ENCODE data around the gene CCNK.

The CCNK gene

GRCh38 chr14:99473458-99473857, 7.8 kb upstream of the CCNK start:
- Histone ChIP-seq H3F3A (ENCODE audit: low read depth) (no peaks in the 10 kb centered on the region), H4K20me1 (ENCODE audit: insufficient read depth, low read length, poor library complexity, severe bottlenecking) (peaks cover 90% of the 10 kb centered on the region), H3K4me3 (ENCODE audit: low read length, poor library complexity, severe bottlenecking) (no peak overlapping the region), H3K4me1 (ENCODE audit: insufficient read depth, low read length, poor library complexity, severe bottlenecking) (peaks cover 43% of the 10 kb centered on the region), H3K36me3 (ENCODE audit: insufficient read depth, low read length) (no peaks in the 10 kb centered on the region), H3K27me3 (ENCODE audit: insufficient read depth, low read length, poor library complexity, severe bottlenecking) (no peaks in the 10 kb centered on the region), H3K4me2 (ENCODE audit: low read depth, low read length, poor library complexity, severe bottlenecking) (peak overlapping the region; percentile 35), H2AFZ (ENCODE audit: low read length) (no peak overlapping the region), H3K9ac (ENCODE audit: low read depth, low read length, poor library complexity, severe bottlenecking) (no peak overlapping the region), H3K9me2 (replicated peaks; ENCODE audit: low read depth, low read length) (no peaks in the 10 kb centered on the region), H3K9me3 (ENCODE audit: insufficient read depth, low read depth, low read length) (no peaks in the 10 kb centered on the region), H3K79me2 (ENCODE audit: insufficient read depth, low read length) (peaks cover 98% of the 10 kb centered on the region)
- TF ChIP-seq CTCF (conservative IDR thresholded peaks at IDR 0.05; ENCODE audit: low read length): no peak
- TF ChIP-seq EZH2phosphoT487 (IDR thresholded peaks at IDR 0.05; ENCODE audit: borderline replicate concordance): no peak

GRCh38 chr14:99475179-99475578, 6.0 kb upstream of the CCNK start:
- peaks cover 46% of the 10 kb centered on the region for H3K4me1 ChIP-seq (ENCODE audit: insufficient read depth, low read length, poor library complexity, severe bottlenecking)
- no peak overlapping the region for H3K9ac ChIP-seq (ENCODE audit: low read depth, low read length, poor library complexity, severe bottlenecking)
- H3F3A ChIP-seq (ENCODE audit: low read depth): no peaks in the 10 kb centered on the region
- no peaks in the 10 kb centered on the region for H3K36me3 ChIP-seq (ENCODE audit: insufficient read depth, low read length)
- H3K4me2 ChIP-seq (ENCODE audit: low read depth, low read length, poor library complexity, severe bottlenecking): peak overlapping the region; percentile 46
- H3K9me3 ChIP-seq (ENCODE audit: insufficient read depth, low read depth, low read length): no peaks in the 10 kb centered on the region
- H3K9me2 ChIP-seq (replicated peaks; ENCODE audit: low read depth, low read length): no peaks in the 10 kb centered on the region
- H2AFZ ChIP-seq (ENCODE audit: low read length): no peak overlapping the region
- TF ChIP-seq EZH2phosphoT487 (IDR thresholded peaks at IDR 0.05; ENCODE audit: borderline replicate concordance): no peak
- no peak for TF ChIP-seq CTCF (conservative IDR thresholded peaks at IDR 0.05; ENCODE audit: low read length)
- no peaks in the 10 kb centered on the region for H3K27me3 ChIP-seq (ENCODE audit: insufficient read depth, low read length, poor library complexity, severe bottlenecking)
- peaks cover 97% of the 10 kb centered on the region for H3K79me2 ChIP-seq (ENCODE audit: insufficient read depth, low read length)
- H3K4me3 ChIP-seq (ENCODE audit: low read length, poor library complexity, severe bottlenecking): no peak overlapping the region
- peaks cover 92% of the 10 kb centered on the region for H4K20me1 ChIP-seq (ENCODE audit: insufficient read depth, low read length, poor library complexity, severe bottlenecking)

- no peaks in the 10 kb centered on the region for H3K27me3 ChIP-seq (ENCODE audit: insufficient read depth, low read length, poor library complexity, severe bottlenecking)
- no peak overlapping the region for H3K4me3 ChIP-seq (ENCODE audit: low read length, poor library complexity, severe bottlenecking)
- H3F3A ChIP-seq (ENCODE audit: low read depth): no peaks in the 10 kb centered on the region
- H3K9ac ChIP-seq (ENCODE audit: low read depth, low read length, poor library complexity, severe bottlenecking): no peak overlapping the region
- no peak overlapping the region for H2AFZ ChIP-seq (ENCODE audit: low read length)
- no peaks in the 10 kb centered on the region for H3K9me2 ChIP-seq (replicated peaks; ENCODE audit: low read depth, low read length)
- H3K79me2 ChIP-seq (ENCODE audit: insufficient read depth, low read length): peaks cover 92% of the 10 kb centered on the region
- peak overlapping the region; percentile 46 for H3K4me2 ChIP-seq (ENCODE audit: low read depth, low read length, poor library complexity, severe bottlenecking)
- H3K36me3 ChIP-seq (ENCODE audit: insufficient read depth, low read length): no peaks in the 10 kb centered on the region
- TF ChIP-seq CTCF (conservative IDR thresholded peaks at IDR 0.05; ENCODE audit: low read length) (no peak), EZH2phosphoT487 (IDR thresholded peaks at IDR 0.05; ENCODE audit: borderline replicate concordance) (no peak)
- H4K20me1 ChIP-seq (ENCODE audit: insufficient read depth, low read length, poor library complexity, severe bottlenecking): peaks cover 87% of the 10 kb centered on the region
- peaks cover 43% of the 10 kb centered on the region for H3K4me1 ChIP-seq (ENCODE audit: insufficient read depth, low read length, poor library complexity, severe bottlenecking)
- H3K9me3 ChIP-seq (ENCODE audit: insufficient read depth, low read depth, low read length): no peaks in the 10 kb centered on the region
Measured at GRCh38 chr14:99475660-99476059, 5.5 kb upstream of the CCNK start.

All from Loucy (cell line).